HPDE6-E6E7 (cell line): Measurements from ENCODE around the gene EID1.
A peak's percentile ranks its signal among the peaks of the same experiment; 100 is the strongest.
"Not testable (repeated sequence)": the region's sequence is repeated elsewhere in the genome, so short reads cannot be mapped to it uniquely, and the experiment has no call there.

Source experiments
- DNase-seq: peaks from one replicate; pipeline ENCODE4 v3.0.0; 2011; ENCODE audit warnings: missing footprints; ENCODE audit errors: extremely low spot score

EID1 gene

DNA sequence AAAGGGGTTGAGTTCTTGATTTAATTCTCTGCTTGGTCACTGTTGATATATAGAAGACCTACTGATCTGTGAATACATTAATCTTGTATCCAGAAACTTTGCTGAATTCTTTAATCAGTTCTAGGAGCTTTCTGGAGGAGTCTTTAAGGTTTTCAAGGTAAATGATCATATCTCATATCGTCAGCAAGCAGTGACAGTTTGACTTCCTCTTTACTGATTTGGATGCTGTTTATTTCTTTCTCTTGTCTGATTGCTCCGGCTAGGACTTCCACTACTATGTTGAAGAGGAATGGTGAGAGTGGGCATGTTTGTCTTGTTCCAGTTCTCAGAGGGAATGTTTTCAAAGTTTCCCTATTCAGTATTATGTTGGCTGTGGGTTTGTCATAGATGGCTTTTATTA is 31.4 kb downstream of the EID1 start:
- not testable (repeated sequence) for DNase-seq

DNA sequence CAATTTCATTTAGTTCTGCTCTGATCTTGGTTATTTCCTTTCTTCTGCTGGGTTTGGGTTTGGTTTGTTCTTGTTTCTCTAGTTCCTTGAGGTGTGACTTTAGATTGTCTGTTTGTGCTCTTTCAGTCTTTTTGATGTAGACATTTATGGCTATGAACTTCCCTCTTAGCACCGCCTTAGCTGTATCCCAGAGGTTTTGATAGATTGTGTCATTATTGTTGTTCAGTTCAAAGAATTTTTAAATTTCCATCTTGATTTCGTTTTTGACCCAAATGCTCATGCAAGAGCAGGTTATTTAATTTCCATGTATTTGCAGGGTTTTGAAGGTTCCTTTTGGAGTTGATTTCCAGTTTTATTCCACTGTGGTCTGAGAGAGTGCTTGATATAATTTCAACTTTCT is 32.6 kb downstream of the EID1 start:
- not testable (repeated sequence) for DNase-seq

DNA sequence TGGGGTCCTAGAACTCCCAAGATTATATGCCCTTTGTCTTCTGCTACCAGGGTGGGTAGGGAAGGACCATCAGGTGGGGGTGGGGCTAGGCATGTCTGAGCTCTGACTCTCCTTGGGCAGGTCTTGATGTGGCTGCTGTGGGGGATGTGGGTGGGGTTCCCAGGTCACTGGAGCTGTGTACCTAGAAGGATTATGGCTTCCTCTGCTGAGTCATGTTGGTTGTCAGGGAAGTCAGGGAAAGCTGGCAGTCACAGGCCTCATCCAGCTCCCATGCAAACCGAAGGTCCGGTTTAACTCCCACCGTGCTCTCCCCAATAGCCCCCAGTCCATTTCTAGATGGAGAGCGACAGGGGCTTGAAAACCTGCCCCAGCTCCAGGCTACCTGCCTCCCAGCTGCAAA is 35.2 kb downstream of the EID1 start:
- DNase-seq = no peak

DNA sequence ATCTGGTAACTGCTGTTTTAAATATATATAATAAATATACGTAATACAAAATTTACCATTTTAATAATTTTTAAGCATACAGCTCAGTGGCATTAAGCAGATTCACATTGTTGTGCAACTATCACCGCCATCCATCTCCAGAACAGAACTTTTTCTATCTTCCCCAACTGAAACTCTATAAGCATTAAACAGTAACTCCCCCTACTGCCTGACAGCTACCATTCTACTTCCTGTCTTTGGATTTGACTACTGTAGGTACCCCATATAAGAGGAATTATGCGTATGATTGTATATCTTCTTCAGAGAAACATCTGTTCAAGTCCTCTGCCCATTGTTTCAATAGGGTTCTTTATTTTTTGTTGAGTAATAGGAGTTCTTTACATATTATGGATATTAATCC is 36.8 kb downstream of the EID1 start:
- DNase-seq = no peak

DNA sequence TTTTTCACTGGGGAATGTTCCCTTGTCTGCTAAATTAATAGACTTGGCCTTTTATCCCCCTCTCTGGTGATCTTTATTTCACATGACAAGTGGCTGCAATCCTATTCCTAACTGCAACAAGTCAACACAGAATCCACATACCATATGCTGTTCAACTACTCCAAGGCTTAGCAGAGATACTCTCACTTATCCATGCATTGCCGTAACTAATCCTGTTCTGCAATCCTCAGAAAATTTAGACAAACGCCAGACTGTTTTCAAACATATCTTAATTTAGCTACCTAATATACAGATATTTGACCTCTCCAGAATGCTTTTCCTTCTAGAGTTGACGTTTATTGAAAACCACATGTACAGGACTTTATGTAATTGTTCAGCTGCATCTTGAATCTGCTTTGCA is 37.9 kb downstream of the EID1 start:
- DNase-seq = no peak

DNA sequence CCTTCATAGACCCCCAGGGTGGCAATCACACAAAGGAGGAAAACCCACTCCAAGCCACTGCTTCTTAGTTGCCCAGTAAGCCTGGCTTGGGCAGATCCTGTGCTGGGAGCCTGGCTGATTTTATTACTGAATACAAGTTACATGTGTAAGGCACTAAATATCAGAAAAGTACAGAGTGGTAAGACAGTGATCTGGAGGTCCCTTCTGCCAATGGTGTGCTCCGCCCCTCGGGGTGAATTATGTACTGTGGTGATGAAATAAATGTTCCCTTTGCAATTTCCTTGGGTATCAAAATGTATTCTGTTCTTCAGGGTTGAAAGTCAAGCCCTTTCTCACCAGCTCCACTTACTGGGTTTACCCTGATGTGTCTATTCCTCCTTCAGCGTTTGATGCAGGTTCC is 38.8 kb downstream of the EID1 start:
- no peak for DNase-seq

DNA sequence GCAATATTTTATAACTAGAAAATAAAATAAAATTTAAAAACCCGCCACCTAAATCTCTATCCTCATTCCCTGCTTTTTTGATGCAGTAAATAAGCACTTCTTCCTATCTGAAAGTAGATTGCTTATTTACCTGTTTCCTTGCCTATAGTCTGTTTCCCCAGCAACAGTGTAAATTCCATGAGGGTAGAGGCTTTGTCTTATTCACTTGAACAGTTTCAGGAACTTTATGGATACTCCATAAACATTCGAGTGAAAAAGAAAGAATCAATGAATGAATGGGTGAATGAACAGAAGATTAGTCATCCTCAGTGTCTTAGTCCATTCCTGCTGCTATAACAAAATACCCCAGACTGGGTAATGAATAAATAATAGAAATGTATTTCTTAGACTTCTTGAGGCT is 44.1 kb downstream of the EID1 start:
- DNase-seq = no peak

DNA sequence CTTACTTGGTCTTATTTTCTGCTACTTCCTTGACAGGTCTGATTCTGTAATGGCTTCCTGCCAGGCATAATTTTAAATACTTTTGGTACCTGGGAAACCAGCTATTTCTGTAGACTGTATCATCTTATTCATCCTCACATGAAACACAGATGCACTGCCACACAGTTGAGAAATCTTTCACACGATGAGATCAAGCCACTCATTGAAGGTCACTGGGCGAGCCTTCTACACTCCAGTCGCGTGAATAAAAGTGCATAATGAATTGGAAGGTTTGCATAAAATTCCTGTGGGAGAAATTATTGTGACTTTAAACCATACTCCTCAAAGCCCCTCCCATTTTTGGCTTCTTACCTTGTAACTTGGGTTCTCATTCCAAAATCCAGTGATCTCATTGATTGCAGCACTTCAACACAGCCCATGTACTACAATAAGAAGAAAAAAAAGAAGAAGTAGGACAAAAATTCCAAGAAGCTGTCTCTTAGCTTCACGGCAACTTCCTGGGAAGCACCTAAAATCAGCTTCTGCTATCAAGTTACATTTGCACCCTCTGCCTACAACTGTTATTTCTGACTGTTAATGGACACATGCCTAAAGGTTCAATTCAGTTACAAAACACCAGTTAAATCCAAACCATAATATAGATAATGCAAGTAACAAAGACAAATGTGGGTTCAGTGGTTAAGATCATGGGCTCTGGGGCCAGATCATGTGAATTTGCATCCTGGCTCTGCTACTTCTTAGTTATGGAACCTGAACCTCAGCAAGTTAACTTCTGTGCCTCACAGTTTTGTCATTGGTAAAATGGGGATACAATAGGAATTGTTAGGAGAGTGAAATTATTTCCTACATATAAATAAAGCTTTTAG is 46.8 kb downstream of the EID1 start:
- no peak for DNase-seq

DNA sequence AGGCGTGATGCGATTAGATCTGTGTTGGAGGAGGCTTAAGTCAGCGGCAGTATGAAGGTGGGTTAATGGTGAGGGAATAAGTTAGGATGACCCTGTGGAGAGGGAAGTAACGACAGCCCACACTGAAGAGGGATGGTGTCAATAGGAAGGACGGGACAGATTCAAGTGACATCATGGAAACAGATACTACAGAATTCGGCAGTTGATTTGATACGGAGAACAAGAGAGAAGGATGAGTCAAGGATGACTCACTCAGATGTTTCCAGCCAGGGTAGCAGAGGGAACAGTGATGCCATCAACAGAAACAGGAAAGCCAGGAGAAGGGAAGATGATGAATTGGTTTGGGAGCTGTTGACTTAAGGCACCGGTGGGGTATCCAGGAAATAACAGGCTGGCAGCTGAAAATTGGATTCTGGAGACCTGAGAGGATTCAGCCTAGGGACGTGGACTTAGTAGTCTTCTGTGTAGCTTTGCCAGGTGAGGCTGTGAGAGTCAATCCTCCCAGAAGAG is 47.8 kb downstream of the EID1 start:
- DNase-seq = peak; percentile 67

DNA sequence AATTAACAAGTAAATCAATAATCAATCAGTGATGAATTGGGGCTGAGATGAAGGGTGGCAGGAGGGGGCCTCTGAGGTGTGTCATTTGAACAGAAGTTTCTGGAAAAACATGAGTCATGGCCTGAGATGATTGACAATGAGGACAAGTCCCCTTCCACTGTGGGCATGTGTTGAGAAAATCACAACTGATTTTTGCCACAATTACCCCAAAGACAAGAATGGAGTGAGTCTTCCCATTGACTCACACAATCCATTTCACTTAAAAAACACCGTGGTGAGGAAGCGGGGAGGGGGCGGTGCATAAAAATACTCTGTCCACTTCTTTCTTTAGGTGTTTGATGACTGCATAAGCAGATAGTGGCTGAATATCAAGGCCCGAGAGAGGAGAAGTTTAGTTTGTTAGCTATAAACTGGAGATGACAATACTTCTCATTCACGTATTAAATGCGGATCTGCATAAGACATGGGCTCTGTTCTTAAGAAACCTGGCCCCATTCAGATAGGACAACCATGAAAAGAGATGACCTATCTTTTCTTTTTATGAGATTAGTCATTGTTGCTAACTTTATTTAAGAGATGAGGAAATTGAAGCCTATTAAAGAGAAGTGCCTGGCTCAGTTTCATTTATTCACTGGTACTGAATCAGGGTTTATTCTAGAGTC is 51.1 kb downstream of the EID1 start:
- DNase-seq = no peak

DNA sequence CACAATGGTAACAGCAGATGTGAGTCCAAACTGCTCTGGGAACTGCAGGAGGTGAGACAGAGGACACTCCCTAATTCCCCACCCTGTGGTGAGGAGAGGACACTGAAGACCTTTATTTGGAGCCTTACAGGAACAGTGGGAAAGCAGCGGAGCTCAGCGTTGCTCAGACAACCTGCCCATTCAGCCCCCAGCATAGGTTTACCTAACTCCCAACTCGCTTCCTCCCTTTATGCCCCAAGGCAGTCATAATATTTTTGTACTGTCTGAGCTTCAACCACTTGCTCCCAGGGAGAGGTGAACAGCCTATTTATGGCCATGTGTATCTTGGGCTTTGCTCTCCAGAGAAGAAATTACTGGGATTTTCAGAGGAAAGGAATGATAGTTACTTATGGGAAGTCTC is 51.7 kb downstream of the EID1 start:
- DNase-seq = no peak
